Osteocyte (in vitro differentiated cells): ENCODE measurements around the gene FRY. TPM values are rescaled to one million over a fixed set of nuclear protein-coding genes. Genes with fewer than 3 reads are reported as not detected.

Source experiments
- DNase-seq: peaks from one replicate; pipeline ENCODE4 v3.0.0; 2021; ENCODE audit warnings: mixed read lengths; ENCODE audit not compliant: unreplicated experiment; ENCODE audit errors: extremely low spot score
- H3K27ac Mint-ChIP-seq: one replicate; pipeline ENCODE4 v1.8.0; 2021; ENCODE audit warnings: mild to moderate bottlenecking, mixed read lengths; ENCODE audit not compliant: unreplicated experiment
- H3K27me3 Mint-ChIP-seq: one replicate; pipeline ENCODE4 v1.8.0; 2021; ENCODE audit warnings: mixed read lengths; ENCODE audit not compliant: unreplicated experiment
- H3K36me3 Mint-ChIP-seq: one replicate; pipeline ENCODE4 v1.8.0; 2021; ENCODE audit warnings: mixed read lengths; ENCODE audit not compliant: unreplicated experiment
- H3K4me1 Mint-ChIP-seq: one replicate; pipeline ENCODE4 v1.8.0; 2021; ENCODE audit warnings: mixed read lengths; ENCODE audit not compliant: unreplicated experiment
- H3K4me3 Mint-ChIP-seq: one replicate; pipeline ENCODE4 v1.8.0; 2021; ENCODE audit warnings: mild to moderate bottlenecking, moderate library complexity, mixed read lengths; ENCODE audit not compliant: unreplicated experiment
- H3K9me3 Mint-ChIP-seq: one replicate; pipeline ENCODE4 v1.8.0; 2021; ENCODE audit warnings: mixed read lengths; ENCODE audit not compliant: unreplicated experiment
- total RNA-seq: library from RNA; stranded (reverse); gene quantifications from 2 replicates; pipeline ENCODE4 v1.2.1, GENCODE V29; 2021
- TF ChIP-seq, protein P1 (sequence below): fragments of 200-600 bp; sonication (generic); IDR thresholded peaks from 2 replicates; pipeline ENCODE4 v1.5.0; 2021; ENCODE audit warnings: antibody characterized with exemption, mild to moderate bottlenecking, moderate library complexity

FRY gene
- total RNA-seq, 1 donor from 2014 or later, result 2.0 TPM

DNA sequence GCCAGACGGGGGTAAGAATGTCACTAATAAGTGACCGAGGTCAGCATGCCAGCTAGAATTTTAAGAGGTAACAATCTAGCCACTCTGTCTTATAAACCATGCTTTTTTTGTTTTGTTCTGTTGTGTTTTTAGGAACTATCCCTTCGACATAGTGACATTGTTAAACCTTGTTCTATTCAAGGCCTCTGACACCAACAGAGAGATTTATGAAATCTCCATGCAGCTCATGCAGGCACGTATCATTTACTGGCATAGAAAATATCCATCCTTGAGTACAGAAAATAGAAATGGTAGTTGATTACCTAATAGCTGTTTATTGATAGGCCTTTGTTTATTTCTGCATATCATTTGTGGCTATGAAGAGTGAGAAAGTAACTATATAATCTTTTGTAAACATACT, 170.2 kb downstream of the FRY start:
- no peak overlapping the region for H3K4me3 Mint-ChIP-seq
- no peak overlapping the region for H3K27ac Mint-ChIP-seq
- no peaks in the 10 kb centered on the region for H3K9me3 Mint-ChIP-seq
- H3K4me1 Mint-ChIP-seq, result no peaks in the 10 kb centered on the region
- TF ChIP-seq, protein P1, sequence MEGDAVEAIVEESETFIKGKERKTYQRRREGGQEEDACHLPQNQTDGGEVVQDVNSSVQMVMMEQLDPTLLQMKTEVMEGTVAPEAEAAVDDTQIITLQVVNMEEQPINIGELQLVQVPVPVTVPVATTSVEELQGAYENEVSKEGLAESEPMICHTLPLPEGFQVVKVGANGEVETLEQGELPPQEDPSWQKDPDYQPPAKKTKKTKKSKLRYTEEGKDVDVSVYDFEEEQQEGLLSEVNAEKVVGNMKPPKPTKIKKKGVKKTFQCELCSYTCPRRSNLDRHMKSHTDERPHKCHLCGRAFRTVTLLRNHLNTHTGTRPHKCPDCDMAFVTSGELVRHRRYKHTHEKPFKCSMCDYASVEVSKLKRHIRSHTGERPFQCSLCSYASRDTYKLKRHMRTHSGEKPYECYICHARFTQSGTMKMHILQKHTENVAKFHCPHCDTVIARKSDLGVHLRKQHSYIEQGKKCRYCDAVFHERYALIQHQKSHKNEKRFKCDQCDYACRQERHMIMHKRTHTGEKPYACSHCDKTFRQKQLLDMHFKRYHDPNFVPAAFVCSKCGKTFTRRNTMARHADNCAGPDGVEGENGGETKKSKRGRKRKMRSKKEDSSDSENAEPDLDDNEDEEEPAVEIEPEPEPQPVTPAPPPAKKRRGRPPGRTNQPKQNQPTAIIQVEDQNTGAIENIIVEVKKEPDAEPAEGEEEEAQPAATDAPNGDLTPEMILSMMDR, result no peak
- H3K36me3 Mint-ChIP-seq, result no peaks in the 10 kb centered on the region
- H3K27me3 Mint-ChIP-seq, result peaks cover 13% of the 10 kb centered on the region
- DNase-seq, result no peak

DNA sequence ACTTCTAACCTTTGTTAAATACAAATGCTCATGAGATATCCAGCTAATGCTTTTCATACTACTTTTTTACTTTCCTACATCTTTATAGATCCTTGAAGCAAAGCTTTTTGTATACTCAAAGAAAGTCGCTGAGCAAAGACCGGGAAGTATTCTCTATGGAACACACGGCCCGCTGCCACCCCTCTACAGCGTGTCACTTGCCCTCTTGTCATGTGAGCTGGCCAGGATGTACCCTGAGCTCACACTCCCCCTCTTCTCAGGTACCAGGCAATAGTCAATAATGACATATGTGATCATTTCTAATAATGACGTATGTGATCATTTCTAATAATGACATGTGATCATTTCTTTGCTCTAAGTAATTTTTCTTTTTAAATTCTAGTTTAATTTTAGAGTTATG, 170.7 kb downstream of the FRY start:
- no peak for DNase-seq
- Mint-ChIP-seq H3K27ac (no peak overlapping the region), H3K36me3 (no peaks in the 10 kb centered on the region), H3K4me1 (no peaks in the 10 kb centered on the region), H3K27me3 (peaks cover 16% of the 10 kb centered on the region), H3K9me3 (no peaks in the 10 kb centered on the region), H3K4me3 (no peak overlapping the region)
- TF ChIP-seq, protein P1, result no peak

GRCh38 chr13:32203221-32203620, 171.6 kb downstream of the FRY start:
- no peaks in the 10 kb centered on the region for H3K36me3 Mint-ChIP-seq
- no peak for DNase-seq
- H3K9me3 Mint-ChIP-seq, result no peaks in the 10 kb centered on the region
- H3K4me1 Mint-ChIP-seq, result no peaks in the 10 kb centered on the region
- no peak overlapping the region for H3K27ac Mint-ChIP-seq
- TF ChIP-seq, protein P1, result no peak
- peaks cover 17% of the 10 kb centered on the region for H3K27me3 Mint-ChIP-seq
- no peak overlapping the region for H3K4me3 Mint-ChIP-seq

GRCh38 chr13:32203736-32204135, 172.2 kb downstream of the FRY start:
- H3K27me3 Mint-ChIP-seq, result peaks cover 17% of the 10 kb centered on the region
- H3K36me3 Mint-ChIP-seq, result no peaks in the 10 kb centered on the region
- no peaks in the 10 kb centered on the region for H3K4me1 Mint-ChIP-seq
- no peak overlapping the region for H3K4me3 Mint-ChIP-seq
- no peak overlapping the region for H3K27ac Mint-ChIP-seq
- TF ChIP-seq, protein P1, result no peak
- DNase-seq, result no peak
- H3K9me3 Mint-ChIP-seq, result no peaks in the 10 kb centered on the region

- Mint-ChIP-seq H3K27me3 (peaks cover 17% of the 10 kb centered on the region), H3K9me3 (no peaks in the 10 kb centered on the region), H3K4me1 (no peaks in the 10 kb centered on the region), H3K27ac (no peak overlapping the region), H3K4me3 (no peak overlapping the region), H3K36me3 (no peaks in the 10 kb centered on the region)
- TF ChIP-seq, protein P1, result no peak
- no peak for DNase-seq
Observed at GRCh38 chr13:32205431-32206096, 174.0 kb downstream of the FRY start.
